Measurements from ENCODE around the gene PDE10A.

PDE10A gene

GRCh38 chr6:165300422-165300936 lies 362.6 kb downstream of the PDE10A start:
- no peak for DNase-seq (ENCODE audit: low read depth in 1 of 2, low spot score in 1 of 2)

DNA sequence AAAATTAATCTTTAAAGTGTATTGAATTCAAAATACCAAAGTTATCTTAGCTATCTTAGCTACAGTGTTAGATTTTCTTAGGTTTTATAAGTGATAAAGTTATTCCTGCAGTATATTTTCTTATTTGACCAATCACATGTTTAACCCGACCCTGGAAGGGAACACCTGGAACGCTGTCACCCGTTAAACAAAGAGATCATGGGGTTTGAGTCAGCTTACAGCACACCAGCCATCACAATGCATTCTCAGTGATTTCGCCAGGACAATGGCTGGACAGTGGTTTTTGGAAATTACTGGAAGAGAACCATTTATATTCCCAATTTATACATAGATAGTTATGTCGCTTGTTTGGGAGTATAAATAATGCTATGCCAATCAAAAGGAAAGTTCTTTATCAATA lies 364.2 kb downstream of the PDE10A start:
- no peak for DNase-seq (ENCODE audit: low read depth in 1 of 2, low spot score in 1 of 2)

DNA sequence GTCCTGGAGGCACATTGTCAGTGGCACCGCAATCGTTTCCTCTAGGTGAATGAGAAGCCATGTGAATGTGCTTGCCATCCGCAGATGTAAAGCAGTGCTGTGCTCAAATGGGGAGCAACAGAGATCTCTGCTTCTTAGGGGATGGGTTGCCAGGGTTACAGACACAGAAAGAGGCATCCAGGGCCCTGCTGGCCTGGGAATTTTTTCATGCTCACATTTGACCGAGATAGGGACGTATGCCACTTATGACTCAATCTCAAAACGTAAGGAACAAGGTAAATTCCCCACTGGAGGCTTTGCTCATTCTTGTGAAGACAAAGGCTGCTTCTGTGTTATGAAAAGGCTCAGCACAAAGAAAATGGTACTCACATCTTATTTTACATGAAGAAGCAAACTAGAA lies 364.6 kb downstream of the PDE10A start:
- no peak for DNase-seq (ENCODE audit: low read depth in 1 of 2, low spot score in 1 of 2)

DNA sequence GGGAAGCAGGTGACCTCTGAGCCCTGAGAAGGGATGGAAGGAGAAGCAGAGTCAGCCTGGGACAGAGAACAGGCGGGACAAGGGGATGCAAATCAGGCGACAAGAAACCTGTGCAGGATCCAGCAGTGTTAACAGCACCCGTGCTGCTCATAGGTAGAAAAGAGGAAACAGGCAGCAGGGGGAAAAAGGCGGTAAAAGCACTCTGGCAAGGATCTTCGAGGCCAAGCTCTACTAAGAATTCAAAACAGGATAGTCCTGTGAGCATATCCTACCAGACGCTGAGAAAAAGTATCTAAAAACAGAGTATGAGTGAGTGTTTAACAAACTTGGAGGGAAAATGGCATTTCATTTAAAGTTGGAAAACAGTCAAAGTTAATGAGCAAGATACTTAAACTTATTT lies 370.4 kb downstream of the PDE10A start:
- DNase-seq (ENCODE audit: low read depth in 1 of 2, low spot score in 1 of 2) = no peak
